CD4-positive, alpha-beta T cell treated with Interleukin-17A for 4 hours (primary cell): Measurements from ENCODE around the gene ARID1B.
"Not testable (repeated sequence)": the region's sequence is repeated elsewhere in the genome, so short reads cannot be mapped to it uniquely, and the experiment has no call there.

ENCODE experiments used
- DNase-seq: peaks from one replicate; pipeline ENCODE4 v3.0.0-alpha.2; 2020; ENCODE audit warnings: mixed read lengths

Gene ARID1B

GRCh38 chr6:157147054-157148026 lies 370.2 kb downstream of the ARID1B start:
- DNase-seq: not testable (repeated sequence)

- no peak for DNase-seq
Observed at GRCh38 chr6:157148391-157149323, 371.5 kb downstream of the ARID1B start.

GRCh38 chr6:157150076-157150475 lies 372.9 kb downstream of the ARID1B start:
- no peak for DNase-seq

GRCh38 chr6:157151029-157151428 lies 373.9 kb downstream of the ARID1B start:
- DNase-seq: no peak

- DNase-seq: no peak
Observed at GRCh38 chr6:157151989-157152388, 374.8 kb downstream of the ARID1B start.

GRCh38 chr6:157152556-157152955 lies 375.4 kb downstream of the ARID1B start:
- DNase-seq: no peak

GRCh38 chr6:157155804-157156203 lies 378.6 kb downstream of the ARID1B start:
- DNase-seq: no peak

GRCh38 chr6:157157258-157157657 lies 380.1 kb downstream of the ARID1B start:
- DNase-seq: no peak

- DNase-seq: no peak
Observed at GRCh38 chr6:157158456-157158855, 381.3 kb downstream of the ARID1B start.

GRCh38 chr6:157158897-157159296 lies 381.7 kb downstream of the ARID1B start:
- DNase-seq: no peak

GRCh38 chr6:157159348-157159747 lies 382.2 kb downstream of the ARID1B start:
- no peak for DNase-seq

- no peak for DNase-seq
Observed at GRCh38 chr6:157161912-157162311, 384.7 kb downstream of the ARID1B start.

- no peak for DNase-seq
Observed at GRCh38 chr6:157162766-157163433, 385.7 kb downstream of the ARID1B start.

GRCh38 chr6:157163434-157164159 lies 386.4 kb downstream of the ARID1B start:
- no peak for DNase-seq

GRCh38 chr6:157164972-157165371 lies 387.8 kb downstream of the ARID1B start:
- DNase-seq: no peak

GRCh38 chr6:157166784-157167183 lies 389.6 kb downstream of the ARID1B start:
- DNase-seq: no peak

GRCh38 chr6:157167837-157168236 lies 390.7 kb downstream of the ARID1B start:
- no peak for DNase-seq

- no peak for DNase-seq
Observed at GRCh38 chr6:157168471-157168870, 391.3 kb downstream of the ARID1B start.

GRCh38 chr6:157169226-157169625 lies 392.0 kb downstream of the ARID1B start:
- no peak for DNase-seq

GRCh38 chr6:157169656-157170055 lies 392.5 kb downstream of the ARID1B start:
- no peak for DNase-seq

GRCh38 chr6:157170535-157170934 lies 393.4 kb downstream of the ARID1B start:
- no peak for DNase-seq

- no peak for DNase-seq
Observed at GRCh38 chr6:157171801-157172200, 394.6 kb downstream of the ARID1B start.
